ENCODE data around the gene AGBL3.

DNA sequence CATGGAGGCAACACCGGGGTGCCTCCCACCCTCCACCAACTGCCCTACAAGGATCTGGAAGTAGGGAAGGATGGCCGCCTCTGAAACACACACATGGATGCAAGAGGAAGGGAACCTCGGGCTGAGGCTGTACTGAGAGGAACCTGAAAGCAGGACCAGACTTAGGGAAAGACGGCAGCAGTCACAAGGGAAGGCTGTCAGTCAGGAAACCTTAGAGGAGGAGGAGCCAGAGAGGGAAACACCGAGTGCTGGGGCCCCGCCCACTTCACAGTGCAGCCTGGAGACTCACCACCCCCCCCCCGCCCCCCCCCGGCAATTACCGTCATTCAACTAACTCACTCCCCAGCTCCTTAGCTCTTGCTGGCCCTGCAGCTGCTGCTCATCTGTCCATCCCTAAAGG, 181.7 kb downstream of the AGBL3 start:
- TF ChIP-seq, protein P1, sequence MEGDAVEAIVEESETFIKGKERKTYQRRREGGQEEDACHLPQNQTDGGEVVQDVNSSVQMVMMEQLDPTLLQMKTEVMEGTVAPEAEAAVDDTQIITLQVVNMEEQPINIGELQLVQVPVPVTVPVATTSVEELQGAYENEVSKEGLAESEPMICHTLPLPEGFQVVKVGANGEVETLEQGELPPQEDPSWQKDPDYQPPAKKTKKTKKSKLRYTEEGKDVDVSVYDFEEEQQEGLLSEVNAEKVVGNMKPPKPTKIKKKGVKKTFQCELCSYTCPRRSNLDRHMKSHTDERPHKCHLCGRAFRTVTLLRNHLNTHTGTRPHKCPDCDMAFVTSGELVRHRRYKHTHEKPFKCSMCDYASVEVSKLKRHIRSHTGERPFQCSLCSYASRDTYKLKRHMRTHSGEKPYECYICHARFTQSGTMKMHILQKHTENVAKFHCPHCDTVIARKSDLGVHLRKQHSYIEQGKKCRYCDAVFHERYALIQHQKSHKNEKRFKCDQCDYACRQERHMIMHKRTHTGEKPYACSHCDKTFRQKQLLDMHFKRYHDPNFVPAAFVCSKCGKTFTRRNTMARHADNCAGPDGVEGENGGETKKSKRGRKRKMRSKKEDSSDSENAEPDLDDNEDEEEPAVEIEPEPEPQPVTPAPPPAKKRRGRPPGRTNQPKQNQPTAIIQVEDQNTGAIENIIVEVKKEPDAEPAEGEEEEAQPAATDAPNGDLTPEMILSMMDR (IDR thresholded peaks at IDR 0.05) = no peak
- TF ChIP-seq POLR2AphosphoS5 (IDR thresholded peaks at IDR 0.05) = no peak
- TF ChIP-seq POLR2A (IDR thresholded peaks at IDR 0.05) = no peak
- no peak for TF ChIP-seq EP300 (IDR thresholded peaks at IDR 0.05; ENCODE audit: low read depth)

Data from transverse colon (tissue), 4 donors.